CD4-positive, alpha-beta T cell treated with Interleukin-6 for 4 hours (primary cell): ENCODE measurements around the gene GFI1B.
"Not testable (repeated sequence)": the region's sequence is repeated elsewhere in the genome, so short reads cannot be mapped to it uniquely, and the experiment has no call there.

Experiments used
- DNase-seq: peaks from one replicate; pipeline ENCODE4 v3.0.0-alpha.2; 2020; ENCODE audit warnings: mixed read lengths

GFI1B gene

GRCh38 chr9:132970324-132971062 lies 8.0 kb upstream of the GFI1B start:
- DNase-seq, result no peak

- no peak for DNase-seq
Measured at GRCh38 chr9:132973166-132973565, 5.3 kb upstream of the GFI1B start.

DNA sequence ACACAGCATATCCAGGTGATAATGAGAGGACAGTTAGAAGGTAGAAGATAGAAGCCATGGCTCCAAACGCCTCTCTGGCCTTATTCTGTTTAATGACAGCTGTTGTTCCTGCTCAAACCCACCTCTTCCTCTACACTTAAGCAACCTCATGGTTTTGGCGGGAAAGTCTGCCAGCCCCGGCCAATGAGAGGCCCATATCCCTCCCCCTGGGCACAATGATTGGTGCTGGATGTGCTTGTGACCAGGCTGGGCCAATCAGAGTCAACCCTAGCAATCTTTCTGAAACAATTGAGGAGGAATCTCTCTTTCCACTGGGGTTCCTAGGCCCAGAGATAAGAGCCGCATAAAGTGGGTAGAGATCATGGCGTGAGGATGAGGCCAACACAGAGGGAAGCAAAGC lies 4.8 kb upstream of the GFI1B start:
- no peak for DNase-seq

GRCh38 chr9:132975961-132976360 lies 2.5 kb upstream of the GFI1B start:
- DNase-seq, result no peak

DNA sequence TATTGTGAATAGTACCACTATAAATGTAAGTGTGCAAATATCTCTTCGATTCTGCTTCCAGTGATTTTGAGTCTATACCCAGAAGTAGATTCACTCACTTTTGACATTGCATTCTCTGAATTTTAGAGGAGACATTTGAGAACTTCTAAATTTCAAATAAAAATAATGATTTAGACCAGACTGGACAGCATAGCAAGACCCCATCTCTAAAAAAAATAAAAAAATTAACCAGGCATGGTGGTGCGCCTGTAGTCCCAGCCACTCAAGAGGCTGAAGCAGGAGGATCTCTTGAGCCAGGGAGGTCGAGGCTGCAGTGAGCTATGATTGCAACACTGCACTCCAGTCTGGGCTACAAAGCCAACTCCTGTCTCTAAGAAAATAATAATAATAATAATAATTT lies 1.9 kb upstream of the GFI1B start:
- DNase-seq, result no peak

DNA sequence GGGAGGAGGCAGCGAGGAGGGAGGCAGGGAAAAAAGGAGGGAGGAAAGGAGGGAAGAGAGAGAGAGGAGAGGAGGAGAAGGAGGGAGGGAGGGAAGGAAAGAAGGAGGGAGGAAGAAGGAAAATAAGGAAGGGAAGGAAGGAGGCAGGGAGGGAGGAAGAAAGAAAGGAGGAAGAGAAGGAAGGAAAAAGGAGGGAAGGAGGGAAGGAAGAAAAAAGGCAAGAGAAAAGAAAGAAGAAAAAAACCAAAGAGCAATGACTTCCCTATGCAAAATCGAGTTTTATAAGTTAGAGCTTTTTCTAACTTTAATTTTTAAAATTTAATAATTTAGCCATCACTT lies 413 bp upstream of the GFI1B start:
- no peak for DNase-seq

DNA sequence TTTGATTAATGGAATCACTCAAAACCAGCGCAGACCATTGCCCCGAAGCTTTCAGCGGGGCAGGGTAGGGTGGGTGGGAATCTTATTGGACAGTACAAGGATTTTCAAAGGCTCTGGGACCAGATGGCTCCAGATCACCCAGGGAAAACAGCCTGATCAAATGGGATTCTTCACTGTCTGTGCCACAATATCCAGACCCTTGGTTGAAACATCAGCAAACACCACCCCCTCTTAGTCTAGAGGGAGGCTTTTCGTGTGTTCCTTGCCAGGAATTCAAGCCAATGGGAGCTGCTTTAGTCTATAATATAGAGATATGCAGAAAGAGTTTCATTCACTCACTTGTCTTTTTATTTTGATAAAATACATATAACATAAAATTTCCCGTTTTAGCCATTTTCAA lies 1.7 kb downstream of the GFI1B start:
- DNase-seq, result no peak

GRCh38 chr9:132982458-132982857 lies 4.0 kb downstream of the GFI1B start:
- no peak for DNase-seq

GRCh38 chr9:132983491-132984201 lies 5.2 kb downstream of the GFI1B start:
- DNase-seq, result no peak

DNA sequence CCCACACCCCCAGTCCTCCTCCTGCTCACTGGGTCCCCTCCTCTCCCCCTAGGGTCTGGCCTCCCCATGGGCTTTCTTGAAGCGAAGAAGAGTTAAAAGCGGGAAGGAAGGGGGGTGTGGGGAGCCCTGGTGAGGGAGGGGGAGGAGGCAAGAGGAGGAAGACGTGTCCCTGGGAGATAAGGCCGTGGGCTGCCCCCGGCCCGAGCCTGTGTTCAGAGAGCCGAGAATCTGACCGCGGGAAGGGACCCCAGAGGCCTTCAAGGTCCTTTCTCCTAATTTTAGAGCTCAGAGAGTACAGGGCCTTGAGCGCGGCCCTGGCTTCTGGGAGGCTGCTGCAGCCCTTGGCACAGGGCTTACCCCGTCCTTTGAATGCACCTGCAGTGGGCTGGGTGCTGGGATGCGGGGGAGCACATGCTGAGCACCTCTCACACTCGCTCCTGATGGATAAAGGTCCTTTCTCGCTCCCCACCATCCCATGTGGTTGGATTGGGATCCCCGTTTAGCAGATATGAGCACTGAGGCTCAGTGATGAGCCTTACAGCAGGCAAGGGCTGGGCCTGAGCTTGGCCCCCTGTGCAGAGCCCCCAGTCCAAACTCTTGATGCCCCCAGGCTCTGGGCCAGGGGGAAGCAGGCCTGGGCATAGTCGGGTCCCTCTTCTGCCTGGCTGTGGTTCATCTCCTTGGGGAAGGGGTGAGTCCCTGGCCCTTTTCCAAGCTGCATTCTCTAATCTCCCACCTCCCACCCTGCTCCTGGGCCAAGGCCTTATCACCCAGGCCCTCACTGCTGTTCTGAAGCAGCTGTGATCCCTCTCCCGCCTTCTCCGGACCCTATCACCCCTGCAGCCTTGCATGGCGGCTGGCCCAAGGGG lies 5.9 kb downstream of the GFI1B start:
- no peak for DNase-seq

DNA sequence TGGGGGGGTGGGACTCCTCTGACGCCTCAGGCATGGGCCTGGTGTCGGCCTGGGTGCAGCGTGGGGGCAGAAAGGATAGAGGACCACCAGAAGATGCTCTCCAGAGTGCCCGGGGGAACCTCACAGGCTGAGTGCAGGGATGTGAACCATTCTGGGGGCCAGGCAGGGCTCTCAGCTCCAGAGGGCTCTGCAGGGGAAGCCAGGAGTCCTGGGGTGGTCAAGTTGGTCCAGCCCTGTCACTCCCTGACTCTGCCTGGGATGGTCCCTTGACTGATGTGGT lies 6.5 kb downstream of the GFI1B start:
- DNase-seq, result no peak

- DNase-seq, result no peak
Measured at GRCh38 chr9:132985489-132985888, 7.0 kb downstream of the GFI1B start.

DNA sequence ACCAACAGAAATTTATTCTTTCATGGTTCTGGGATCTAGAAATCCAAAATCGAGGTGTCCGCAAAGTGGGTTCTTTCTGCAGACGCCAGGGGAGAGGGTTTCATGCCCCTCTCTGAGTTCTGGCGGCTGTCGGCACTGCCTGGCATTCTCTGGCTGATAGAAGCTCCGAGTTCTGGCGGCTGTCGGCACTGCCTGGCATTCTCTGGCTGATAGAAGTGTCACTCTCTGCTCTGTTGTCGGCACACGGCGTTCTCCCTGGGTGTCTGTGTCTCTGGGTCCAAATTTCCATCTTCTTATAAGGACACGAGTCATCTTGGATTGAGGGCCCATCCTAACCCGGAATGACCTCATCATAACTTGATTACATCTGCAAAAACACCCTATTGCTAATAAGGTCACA lies 7.6 kb downstream of the GFI1B start:
- no peak for DNase-seq

GRCh38 chr9:132986640-132987620 lies 8.4 kb downstream of the GFI1B start:
- DNase-seq, result no peak

DNA sequence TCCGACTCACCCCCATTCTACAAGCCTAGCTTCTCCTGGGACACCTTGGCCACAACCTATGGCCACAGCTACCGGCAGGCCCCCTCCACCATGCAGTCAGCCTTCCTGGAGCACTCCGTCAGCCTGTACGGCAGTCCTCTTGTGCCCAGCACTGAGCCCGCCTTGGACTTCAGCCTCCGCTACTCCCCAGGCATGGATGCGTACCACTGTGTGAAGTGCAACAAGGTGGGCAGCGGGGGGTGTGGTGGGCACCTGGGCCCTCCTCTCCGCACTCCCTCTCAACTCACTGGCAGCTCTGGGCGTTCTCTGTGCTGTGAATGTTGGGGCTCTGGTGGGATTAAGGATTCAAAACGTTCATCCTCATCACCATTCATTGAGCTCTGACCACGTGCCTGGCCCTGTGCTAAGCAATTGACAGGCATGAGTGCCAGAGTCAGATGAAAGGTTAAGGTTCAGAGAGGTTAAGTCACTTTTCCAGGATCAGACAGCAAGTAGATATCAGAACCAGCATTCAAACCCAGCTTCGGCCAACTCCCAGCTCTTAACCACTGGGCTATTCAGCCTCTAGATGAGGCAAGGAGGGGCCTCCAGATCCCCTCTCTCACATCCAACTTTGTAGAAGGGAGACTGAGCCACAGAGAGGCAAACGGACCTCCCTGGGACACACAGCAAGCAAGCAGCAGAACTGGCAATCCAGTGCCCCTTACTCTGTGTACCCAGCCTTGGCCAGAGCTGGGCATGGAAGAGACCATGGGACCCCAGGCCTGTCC lies 9.9 kb downstream of the GFI1B start:
- no peak for DNase-seq

- no peak for DNase-seq
Measured at GRCh38 chr9:132989014-132989310, 10.5 kb downstream of the GFI1B start.

GRCh38 chr9:132989414-132989996 lies 11.0 kb downstream of the GFI1B start:
- no peak for DNase-seq

DNA sequence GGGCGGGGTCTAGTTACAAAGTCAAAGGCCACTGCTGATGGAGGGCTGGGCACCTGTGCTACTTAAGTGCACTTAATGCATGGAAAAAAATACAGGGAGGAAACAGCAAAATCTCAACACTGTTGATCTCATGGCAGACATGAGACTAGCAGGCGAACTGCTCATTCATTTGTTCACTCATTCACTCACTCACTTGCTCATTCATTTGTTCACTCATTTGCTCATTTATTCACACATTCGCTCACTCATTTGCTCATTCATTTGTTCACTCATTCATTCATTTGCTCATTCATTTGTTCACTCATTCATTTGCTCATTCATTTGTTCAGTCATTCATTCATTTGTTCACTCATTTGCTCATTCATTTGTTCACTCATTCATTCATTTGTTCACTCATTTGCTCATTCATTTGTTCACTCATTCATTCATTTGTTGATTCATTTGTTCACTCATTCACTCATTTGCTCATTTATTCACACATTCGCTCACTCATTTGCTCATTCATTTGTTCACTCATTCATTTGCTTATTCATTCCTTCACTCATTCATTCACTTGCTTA lies 11.6 kb downstream of the GFI1B start:
- DNase-seq, result not testable (repeated sequence)

GRCh38 chr9:132990781-132991180 lies 12.3 kb downstream of the GFI1B start:
- DNase-seq, result no peak

DNA sequence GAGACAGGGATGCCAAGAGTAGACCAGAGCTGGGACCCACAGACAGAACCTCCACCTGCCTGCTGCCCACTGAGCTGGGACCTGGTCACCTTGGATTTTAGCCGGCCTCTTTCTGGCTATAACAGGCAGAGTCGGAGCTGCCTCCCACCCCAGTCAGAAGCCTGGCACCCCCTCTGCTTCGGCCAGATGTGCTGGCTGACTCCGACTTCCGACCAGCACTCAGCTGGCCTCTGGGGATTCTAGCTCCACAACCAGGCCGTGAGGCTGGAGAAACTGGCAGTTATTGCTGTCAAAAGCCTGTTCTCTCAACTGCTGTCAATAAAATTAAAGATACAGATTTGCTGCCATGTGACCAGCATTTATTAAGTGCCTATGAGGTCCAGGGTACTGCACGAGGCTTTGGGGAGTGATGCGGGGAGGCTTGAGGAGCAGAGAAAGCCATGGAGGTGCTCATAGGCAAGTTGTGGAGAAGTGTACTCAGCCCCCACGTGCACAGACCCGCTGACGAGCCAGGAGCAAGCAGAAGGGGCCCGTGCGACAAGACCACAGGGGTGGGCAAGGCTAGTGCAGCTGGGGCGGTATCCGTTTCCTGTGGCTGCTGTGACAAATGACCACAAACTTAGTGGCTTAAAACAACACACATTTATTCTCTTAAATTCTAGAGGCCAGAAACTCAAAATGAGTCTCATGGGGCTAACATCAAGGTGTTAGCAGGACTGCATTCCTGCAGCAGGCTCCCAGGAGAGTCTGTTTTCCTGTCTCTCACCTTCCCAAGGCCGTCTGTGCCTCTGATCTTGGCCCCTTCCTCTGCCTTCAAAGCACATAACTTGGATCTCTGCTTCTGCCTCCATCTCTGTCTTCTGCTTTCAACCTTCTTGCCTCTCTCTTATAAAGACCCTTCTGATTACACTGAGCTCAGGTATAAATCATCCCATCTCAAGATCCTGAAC lies 13.1 kb downstream of the GFI1B start:
- DNase-seq, result no peak
